Subcutaneous adipose tissue (tissue), 4 donors: Measurements from ENCODE around the gene GNAS-AS1. TPM values are rescaled to one million over a fixed set of nuclear protein-coding genes. Genes with fewer than 3 reads are reported as not detected.

Experiments used
- CTCF ChIP-seq: fragments of 450-650 bp; IDR thresholded peaks from one replicate; pipeline ENCODE4 v1.5.1; 2016; ENCODE audit warnings: low read depth, mild to moderate bottlenecking, control low read depth, antibody characterized with exemption, moderate library complexity
- total RNA-seq, 4 donors: library from RNA; depleted of rRNA; stranded (reverse); fragments of >200 nt; gene quantifications; one replicate each; pipeline ENCODE4 v1.1.0, GENCODE V29; 2016

The GNAS-AS1 gene
- total RNA-seq, 4 donors from 2014 or later: 0.34 TPM; not detected in 3

- TF ChIP-seq CTCF: no peak
Observed at GRCh38 chr20:58854638-58855471, 4.2 kb upstream of the GNAS-AS1 start.

- no peak for TF ChIP-seq CTCF
Observed at GRCh38 chr20:58853976-58854637, 3.4 kb upstream of the GNAS-AS1 start.

- no peak for TF ChIP-seq CTCF
Observed at GRCh38 chr20:58853466-58853865, 2.8 kb upstream of the GNAS-AS1 start.

- TF ChIP-seq CTCF: no peak
Observed at GRCh38 chr20:58852543-58853271, 2.0 kb upstream of the GNAS-AS1 start, which contains the start of gene GNAS. Gene GNAS, plus strand, starts transcription at chr20:58852716.

- no peak for TF ChIP-seq CTCF
Observed at GRCh38 chr20:58851969-58852458, 1.3 kb upstream of the GNAS-AS1 start.

- no peak for TF ChIP-seq CTCF
Observed at GRCh38 chr20:58851221-58851968, 693 bp upstream of the GNAS-AS1 start.
